HG03575 (cell line): ENCODE measurements around the gene ERVV-1.
"Not testable (repeated sequence)": the region's sequence is repeated elsewhere in the genome, so short reads cannot be mapped to it uniquely, and the experiment has no call there.

Source experiments
- ATAC-seq: cut with Tn5 transposase; IDR thresholded peaks from one replicate; pipeline ENCODE4 v1.9.1; 2021; ENCODE audit not compliant: unreplicated experiment, insufficient number of reproducible peaks, low FRiP score; ENCODE audit errors: extremely low read depth

The ERVV-1 gene

GRCh38 chr19:53012006-53012405 lies 1.7 kb upstream of the ERVV-1 start:
- ATAC-seq = no peak

DNA sequence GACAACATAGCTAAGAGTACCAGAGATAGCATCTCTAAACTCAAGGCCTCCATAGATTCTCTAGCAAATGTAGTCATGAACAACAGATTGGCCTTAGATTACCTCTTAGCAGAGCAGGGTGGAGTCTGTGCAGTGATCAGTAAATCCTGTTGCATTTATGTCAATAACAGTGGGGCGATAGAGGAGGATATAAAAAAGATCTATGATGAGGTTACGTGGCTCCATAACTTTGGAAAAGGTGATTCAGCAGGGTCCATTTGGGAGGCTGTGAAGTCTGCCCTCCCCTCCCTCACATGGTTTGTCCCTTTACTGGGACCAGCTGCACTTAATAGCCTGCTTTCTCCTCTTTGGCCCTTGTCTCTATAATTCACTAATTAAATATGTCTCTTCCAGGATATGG lies 1.4 kb downstream of the ERVV-1 start:
- no peak for ATAC-seq

DNA sequence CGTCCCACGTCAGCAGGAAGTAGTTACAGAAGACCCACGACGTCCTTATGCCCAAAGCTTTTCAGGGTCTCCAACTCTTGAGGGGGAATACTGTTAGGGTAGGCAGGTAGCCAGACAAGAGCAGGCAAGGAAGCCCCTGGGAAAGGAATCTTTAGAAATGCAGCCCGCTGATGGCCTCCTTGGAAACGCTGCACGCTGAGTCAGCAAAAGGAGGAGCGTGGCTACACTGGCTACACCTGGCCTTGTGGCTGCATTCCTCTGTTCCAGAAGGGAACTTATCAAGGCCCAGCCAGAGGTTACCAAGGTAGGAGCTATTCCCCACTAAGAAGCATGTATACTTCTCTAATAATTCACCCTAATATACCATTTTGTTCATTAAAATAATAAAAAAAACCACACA lies 2.0 kb downstream of the ERVV-1 start:
- ATAC-seq = no peak

DNA sequence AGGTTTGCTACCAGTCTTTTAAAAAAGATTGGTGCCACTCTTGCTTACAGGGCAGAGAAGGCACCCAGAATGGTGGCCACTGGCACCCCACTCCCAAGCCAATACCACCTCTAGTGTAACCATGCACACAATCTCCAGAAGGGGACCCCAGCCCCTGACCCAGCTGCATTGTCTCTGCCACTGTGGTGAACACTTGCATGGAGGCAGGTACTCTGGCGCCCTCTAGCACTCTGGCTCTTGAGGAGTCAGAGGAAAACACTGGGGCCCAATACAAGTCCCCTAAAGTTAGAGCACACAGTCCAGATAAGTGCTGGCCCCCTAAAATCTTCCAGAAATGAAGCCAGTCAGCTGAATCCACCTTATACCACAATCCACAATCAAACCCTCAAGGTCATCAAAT lies 6.0 kb downstream of the ERVV-1 start:
- ATAC-seq = no peak

DNA sequence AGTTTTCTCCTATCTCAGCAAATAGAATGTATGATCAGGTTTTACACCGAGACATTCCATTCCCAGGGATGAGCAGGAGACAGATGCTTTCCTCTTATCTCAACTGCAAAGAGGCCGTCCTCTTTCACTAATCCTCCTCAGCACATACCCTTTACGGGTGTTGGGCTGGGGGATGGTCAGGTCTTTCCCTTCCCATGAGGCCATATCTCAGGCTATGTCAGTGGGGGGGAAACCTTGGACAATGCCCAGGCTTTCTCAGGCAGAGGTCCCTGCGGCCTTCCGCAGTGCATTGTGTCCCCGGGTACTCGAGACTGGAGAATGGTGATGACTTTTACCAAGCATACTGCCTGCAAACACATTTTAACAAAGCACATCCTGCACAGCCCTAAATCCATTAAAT lies 14.6 kb downstream of the ERVV-1 start:
- ATAC-seq = not testable (repeated sequence)

DNA sequence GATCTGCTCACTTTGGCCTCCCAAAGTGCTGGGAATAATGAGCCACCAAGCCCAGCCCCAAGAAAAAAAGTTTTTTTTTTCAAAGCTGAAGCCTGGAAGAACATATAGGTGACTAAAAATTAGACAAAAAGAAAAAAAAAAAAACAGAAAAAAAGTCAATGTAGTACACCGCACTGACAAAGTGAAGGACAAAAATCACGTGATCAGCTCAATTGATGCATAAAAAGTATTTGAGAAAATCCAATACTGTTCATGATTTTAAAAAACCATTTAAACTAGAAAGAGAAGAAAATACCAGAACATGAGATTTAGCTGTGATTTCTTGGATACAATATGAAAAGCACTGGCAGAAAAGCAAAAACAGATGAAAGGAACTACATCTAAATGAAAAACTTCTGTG lies 20.3 kb downstream of the ERVV-1 start:
- no peak for ATAC-seq

DNA sequence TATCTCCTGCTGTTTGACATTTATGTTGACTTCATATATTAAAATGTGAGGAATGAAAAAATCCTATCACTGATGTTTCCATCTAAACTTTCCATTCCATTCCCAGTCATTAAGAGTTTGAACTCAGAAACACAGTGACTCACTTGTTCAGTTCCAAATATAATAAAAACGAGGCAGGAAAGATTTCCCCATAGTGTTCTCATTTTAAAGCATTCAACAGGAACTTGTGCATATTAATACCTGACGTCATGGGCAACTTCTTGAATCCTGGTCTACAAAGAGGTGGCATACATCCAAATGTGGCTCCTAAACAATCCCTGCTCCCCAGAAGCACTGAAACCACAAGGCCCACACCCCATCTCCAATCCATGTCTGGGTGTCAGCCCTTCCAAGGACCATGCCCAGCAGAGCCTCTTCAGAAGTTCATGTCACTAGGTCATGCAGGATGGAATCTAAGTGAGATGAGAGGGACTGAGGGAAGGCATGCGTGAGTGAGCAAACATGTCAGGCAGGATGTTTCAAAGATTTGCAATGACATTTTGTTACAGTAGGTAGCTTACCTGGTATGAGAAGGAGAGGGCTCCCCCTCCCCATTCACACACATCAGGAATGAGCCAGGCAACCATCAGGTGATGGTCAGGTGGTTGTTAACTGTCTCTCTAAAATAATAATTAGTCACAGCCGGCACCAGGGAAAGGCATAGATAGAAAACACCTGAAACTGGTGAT lies 21.4 kb downstream of the ERVV-1 start:
- ATAC-seq = no peak

- ATAC-seq = no peak
Measured at GRCh38 chr19:53037101-53038097, 23.7 kb downstream of the ERVV-1 start.

GRCh38 chr19:53041366-53041765 lies 27.6 kb downstream of the ERVV-1 start:
- no peak for ATAC-seq

GRCh38 chr19:53045536-53045935 lies 31.8 kb downstream of the ERVV-1 start:
- ATAC-seq = no peak

DNA sequence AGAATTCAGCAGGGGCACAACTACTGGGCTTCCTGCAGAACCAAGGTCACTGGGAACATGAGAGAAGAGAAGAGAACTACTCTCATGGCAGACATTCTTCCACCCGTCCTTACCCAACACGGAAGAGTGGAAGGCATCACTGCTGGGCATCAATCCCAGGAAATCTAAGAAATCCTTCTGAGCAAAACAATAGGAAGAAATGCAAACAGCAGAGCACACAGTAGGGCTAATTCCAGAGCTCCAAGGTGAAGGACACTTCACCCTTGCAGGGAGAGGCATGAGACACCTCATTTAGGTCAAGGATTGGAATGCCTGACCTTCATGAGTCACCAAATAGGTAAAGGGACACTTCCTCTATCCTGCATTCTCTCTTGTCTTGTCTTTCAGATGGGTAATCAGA lies 33.7 kb downstream of the ERVV-1 start:
- ATAC-seq = no peak

DNA sequence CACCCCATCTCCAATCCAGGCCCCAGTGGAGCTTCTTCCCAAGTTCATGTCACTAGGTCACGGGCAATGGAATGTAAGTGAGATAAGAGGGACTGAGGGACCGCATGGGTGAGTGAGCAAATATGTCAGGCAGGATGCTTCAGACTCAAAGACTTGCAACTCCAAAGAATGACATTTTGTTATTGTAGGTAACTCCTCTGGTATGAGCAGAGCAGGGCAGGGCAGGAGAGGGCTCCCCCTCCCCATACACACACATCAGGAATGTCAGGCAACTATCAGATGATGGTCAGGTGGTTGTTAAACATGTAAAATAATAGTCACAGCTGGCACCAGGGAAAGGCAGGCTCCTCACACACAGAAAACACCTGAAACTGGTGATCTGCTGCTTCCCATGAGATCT lies 41.4 kb downstream of the ERVV-1 start:
- ATAC-seq = no peak

- no peak for ATAC-seq
Measured at GRCh38 chr19:53057904-53058580, 44.3 kb downstream of the ERVV-1 start.
